ENCODE data around the gene CALHM6.

The CALHM6 gene

DNA sequence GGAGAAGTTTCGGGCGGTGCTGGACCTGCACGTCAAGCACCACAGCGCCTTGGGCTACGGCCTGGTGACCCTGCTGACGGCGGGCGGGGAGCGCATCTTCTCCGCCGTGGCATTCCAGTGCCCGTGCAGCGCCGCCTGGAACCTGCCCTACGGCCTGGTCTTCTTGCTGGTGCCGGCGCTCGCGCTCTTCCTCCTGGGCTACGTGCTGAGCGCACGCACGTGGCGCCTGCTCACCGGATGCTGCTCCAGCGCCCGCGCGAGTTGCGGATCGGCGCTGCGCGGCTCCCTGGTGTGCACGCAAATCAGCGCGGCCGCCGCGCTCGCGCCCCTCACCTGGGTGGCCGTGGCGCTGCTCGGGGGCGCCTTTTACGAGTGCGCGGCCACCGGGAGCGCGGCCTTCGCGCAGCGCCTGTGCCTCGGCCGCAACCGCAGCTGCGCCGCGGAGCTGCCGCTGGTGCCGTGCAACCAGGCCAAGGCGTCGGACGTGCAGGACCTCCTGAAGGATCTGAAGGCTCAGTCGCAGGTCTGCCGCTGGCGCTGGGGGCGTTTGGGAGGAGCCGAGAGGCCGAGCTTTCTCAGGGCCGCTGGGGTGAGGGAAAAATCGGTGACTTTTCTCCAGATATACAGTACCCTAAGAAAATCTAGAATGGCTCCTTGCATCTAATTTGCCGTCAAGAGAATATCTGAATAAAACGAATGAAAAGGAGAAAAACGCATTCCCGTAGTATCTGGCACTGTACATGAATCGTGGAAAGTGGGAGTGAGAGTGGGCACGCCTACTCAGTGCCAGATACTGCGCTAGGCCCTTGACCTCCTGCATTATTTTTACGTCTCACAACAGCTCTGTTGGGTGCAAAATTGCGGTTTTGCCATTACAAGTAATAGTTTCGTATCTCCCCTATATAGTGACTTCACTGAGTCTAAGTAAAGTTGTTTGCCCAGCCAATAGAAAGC lies 1.0 kb downstream of the CALHM6 start:
- Histone ChIP-seq H3K9ac (ENCODE audit: low read length) (peak overlapping the region; percentile 42), H3K27ac (ENCODE audit: low read length) (no peak overlapping the region), H3K4me3 (ENCODE audit: low read length) (peak overlapping the region; percentile 60)

DNA sequence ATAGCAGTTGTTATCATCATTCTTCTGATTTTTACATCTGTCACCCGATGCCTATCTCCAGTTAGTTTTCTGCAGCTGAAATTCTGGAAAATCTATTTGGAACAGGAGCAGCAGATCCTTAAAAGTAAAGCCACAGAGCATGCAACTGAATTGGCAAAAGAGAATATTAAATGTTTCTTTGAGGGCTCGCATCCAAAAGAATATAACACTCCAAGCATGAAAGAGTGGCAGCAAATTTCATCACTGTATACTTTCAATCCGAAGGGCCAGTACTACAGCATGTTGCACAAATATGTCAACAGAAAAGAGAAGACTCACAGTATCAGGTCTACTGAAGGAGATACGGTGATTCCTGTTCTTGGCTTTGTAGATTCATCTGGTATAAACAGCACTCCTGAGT lies 2.1 kb downstream of the CALHM6 start:
- Histone ChIP-seq H3K36me3 (ENCODE audit: control insufficient read depth, low read depth, low read length) (no peaks in the 10 kb centered on the region), H3K27me3 (ENCODE audit: control insufficient read depth, insufficient read depth, low read length) (peaks cover 48% of the 10 kb centered on the region), H3K4me3 (ENCODE audit: low read length) (no peak overlapping the region), H3K27ac (ENCODE audit: low read length) (no peak overlapping the region), H3K9me3 (ENCODE audit: control insufficient read depth, low read depth, low read length) (no peaks in the 10 kb centered on the region), H3K4me1 (ENCODE audit: control insufficient read depth, low read depth, low read length) (peaks cover 13% of the 10 kb centered on the region), H3K9ac (ENCODE audit: low read length) (no peak overlapping the region)

More for the DNA sequence above, 1.0 kb downstream of the CALHM6 start:
- H3K36me3 ChIP-seq (ENCODE audit: control insufficient read depth, low read depth, low read length): no peaks in the 10 kb centered on the region
- H3K4me1 ChIP-seq (ENCODE audit: control insufficient read depth, low read depth, low read length): peaks cover 13% of the 10 kb centered on the region
- H3K9me3 ChIP-seq (ENCODE audit: control insufficient read depth, low read depth, low read length): no peaks in the 10 kb centered on the region
- peaks cover 48% of the 10 kb centered on the region for H3K27me3 ChIP-seq (ENCODE audit: control insufficient read depth, insufficient read depth, low read length)

DNA sequence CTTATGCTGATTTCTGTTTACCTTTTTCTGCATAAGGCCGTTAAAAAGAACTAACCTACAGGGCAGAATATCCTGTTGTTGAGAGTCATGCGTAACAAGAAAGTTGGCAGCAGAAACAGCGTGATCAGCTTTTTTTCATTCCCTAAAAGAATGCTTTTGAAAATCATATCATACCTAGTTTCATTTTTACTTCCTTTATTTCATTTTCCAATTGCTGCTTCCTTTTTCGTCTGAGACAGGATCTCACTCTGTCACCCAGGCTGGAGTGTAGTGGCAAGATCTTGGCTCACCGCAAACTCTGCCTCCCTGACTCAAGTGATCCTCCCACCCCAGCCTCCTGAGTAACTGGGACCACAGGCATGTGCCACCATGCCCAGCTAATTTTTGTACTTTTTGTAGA lies 4.1 kb downstream of the CALHM6 start:
- H3K36me3 ChIP-seq (ENCODE audit: control insufficient read depth, low read depth, low read length): no peaks in the 10 kb centered on the region
- H3K27ac ChIP-seq (ENCODE audit: low read length): no peak overlapping the region
- no peaks in the 10 kb centered on the region for H3K9me3 ChIP-seq (ENCODE audit: control insufficient read depth, low read depth, low read length)
- H3K4me3 ChIP-seq (ENCODE audit: low read length): no peak overlapping the region
- peaks cover 13% of the 10 kb centered on the region for H3K4me1 ChIP-seq (ENCODE audit: control insufficient read depth, low read depth, low read length)
- H3K27me3 ChIP-seq (ENCODE audit: control insufficient read depth, insufficient read depth, low read length): peaks cover 39% of the 10 kb centered on the region
- H3K9ac ChIP-seq (ENCODE audit: low read length): no peak overlapping the region

- Histone ChIP-seq H3K27me3 (ENCODE audit: control insufficient read depth, insufficient read depth, low read length) (peaks cover 21% of the 10 kb centered on the region), H3K4me1 (ENCODE audit: control insufficient read depth, low read depth, low read length) (peaks cover 13% of the 10 kb centered on the region), H3K9me3 (ENCODE audit: control insufficient read depth, low read depth, low read length) (no peaks in the 10 kb centered on the region), H3K9ac (ENCODE audit: low read length) (no peak overlapping the region), H3K27ac (ENCODE audit: low read length) (no peak overlapping the region), H3K36me3 (ENCODE audit: control insufficient read depth, low read depth, low read length) (no peaks in the 10 kb centered on the region), H3K4me3 (ENCODE audit: low read length) (no peak overlapping the region)
Measured at GRCh38 chr6:116467096-116467495, 5.9 kb downstream of the CALHM6 start.

- H3K36me3 ChIP-seq (ENCODE audit: control insufficient read depth, low read depth, low read length): no peaks in the 10 kb centered on the region
- peaks cover 16% of the 10 kb centered on the region for H3K27me3 ChIP-seq (ENCODE audit: control insufficient read depth, insufficient read depth, low read length)
- no peak overlapping the region for H3K4me3 ChIP-seq (ENCODE audit: low read length)
- no peak overlapping the region for H3K27ac ChIP-seq (ENCODE audit: low read length)
- H3K4me1 ChIP-seq (ENCODE audit: control insufficient read depth, low read depth, low read length): peaks cover 11% of the 10 kb centered on the region
- H3K9ac ChIP-seq (ENCODE audit: low read length): no peak overlapping the region
- H3K9me3 ChIP-seq (ENCODE audit: control insufficient read depth, low read depth, low read length): no peaks in the 10 kb centered on the region
Measured at GRCh38 chr6:116467514-116467913, 6.3 kb downstream of the CALHM6 start.

- Histone ChIP-seq H3K36me3 (ENCODE audit: control insufficient read depth, low read depth, low read length) (no peaks in the 10 kb centered on the region), H3K4me1 (ENCODE audit: control insufficient read depth, low read depth, low read length) (peaks cover 8% of the 10 kb centered on the region), H3K4me3 (ENCODE audit: low read length) (no peak overlapping the region), H3K27me3 (ENCODE audit: control insufficient read depth, insufficient read depth, low read length) (peaks cover 9% of the 10 kb centered on the region), H3K9me3 (ENCODE audit: control insufficient read depth, low read depth, low read length) (no peaks in the 10 kb centered on the region), H3K27ac (ENCODE audit: low read length) (no peak overlapping the region), H3K9ac (ENCODE audit: low read length) (no peak overlapping the region)
Measured at GRCh38 chr6:116468293-116468692, 7.1 kb downstream of the CALHM6 start.

DNA sequence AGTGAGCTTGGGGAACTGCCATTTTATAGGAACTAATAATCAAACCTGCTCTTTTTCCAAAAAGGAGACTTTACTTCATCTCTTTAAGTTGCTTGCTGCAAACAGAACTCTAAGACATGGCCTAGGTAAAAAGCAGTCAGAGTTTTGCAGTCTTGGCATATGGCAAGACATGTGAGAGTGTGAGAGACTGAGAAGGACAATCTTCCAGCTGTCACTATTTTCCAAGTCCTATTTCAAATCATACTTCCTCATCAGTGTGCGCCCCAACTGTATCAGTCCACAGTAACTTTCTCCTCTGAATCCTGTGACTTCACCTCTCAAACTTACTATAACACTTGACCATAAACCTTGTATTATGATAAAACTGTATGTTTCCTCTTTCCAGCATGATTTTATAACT lies 10.4 kb downstream of the CALHM6 start:
- Histone ChIP-seq H3K36me3 (ENCODE audit: control insufficient read depth, low read depth, low read length) (no peaks in the 10 kb centered on the region), H3K4me1 (ENCODE audit: control insufficient read depth, low read depth, low read length) (no peaks in the 10 kb centered on the region), H3K9ac (ENCODE audit: low read length) (no peak overlapping the region), H3K4me3 (ENCODE audit: low read length) (no peak overlapping the region), H3K27me3 (ENCODE audit: control insufficient read depth, insufficient read depth, low read length) (no peaks in the 10 kb centered on the region), H3K27ac (ENCODE audit: low read length) (no peak overlapping the region), H3K9me3 (ENCODE audit: control insufficient read depth, low read depth, low read length) (no peaks in the 10 kb centered on the region)

DNA sequence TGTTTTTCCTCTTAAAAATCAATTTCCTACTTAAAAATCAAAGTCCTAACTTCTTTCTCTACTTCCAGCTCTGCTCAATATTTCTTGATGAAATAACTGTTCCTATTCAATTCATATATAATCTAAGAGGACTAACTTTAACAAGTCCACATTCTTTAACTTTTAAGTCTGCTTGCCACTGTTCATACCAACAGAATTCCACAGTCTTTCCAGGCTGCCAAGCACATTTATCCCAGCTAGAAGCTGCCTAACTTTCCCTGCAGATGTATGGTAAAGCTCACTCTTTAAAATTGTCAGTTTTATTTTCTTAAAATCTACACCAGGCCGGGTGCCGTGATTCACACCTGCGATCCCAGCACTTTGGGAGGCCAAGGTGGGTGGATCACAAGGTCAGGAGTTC lies 11.5 kb downstream of the CALHM6 start:
- Histone ChIP-seq H3K9me3 (ENCODE audit: control insufficient read depth, low read depth, low read length) (no peaks in the 10 kb centered on the region), H3K4me3 (ENCODE audit: low read length) (no peak overlapping the region), H3K9ac (ENCODE audit: low read length) (no peak overlapping the region), H3K4me1 (ENCODE audit: control insufficient read depth, low read depth, low read length) (no peaks in the 10 kb centered on the region), H3K27me3 (ENCODE audit: control insufficient read depth, insufficient read depth, low read length) (no peaks in the 10 kb centered on the region), H3K36me3 (ENCODE audit: control insufficient read depth, low read depth, low read length) (no peaks in the 10 kb centered on the region), H3K27ac (ENCODE audit: low read length) (no peak overlapping the region)

DNA sequence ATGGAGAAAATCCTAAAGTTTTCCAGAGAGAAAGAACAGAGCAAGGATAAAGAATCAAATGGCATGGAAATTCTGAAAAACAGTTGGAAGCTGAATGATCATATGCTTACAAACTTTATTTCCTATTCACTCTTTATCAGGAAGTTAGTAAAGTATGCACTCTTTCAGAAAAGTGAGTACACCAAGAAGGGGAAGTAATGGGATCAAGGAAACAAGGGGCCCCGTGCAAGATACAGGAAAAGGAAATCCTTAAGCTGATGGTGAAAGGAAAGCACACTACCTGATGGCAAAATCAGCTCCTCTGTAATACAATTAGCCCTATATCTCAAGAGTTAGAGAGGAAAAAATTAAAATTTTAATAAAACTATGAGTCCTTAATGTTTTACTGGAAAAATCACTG lies 14.0 kb downstream of the CALHM6 start:
- H3K9me3 ChIP-seq (ENCODE audit: control insufficient read depth, low read depth, low read length): no peaks in the 10 kb centered on the region
- H3K9ac ChIP-seq (ENCODE audit: low read length): no peak overlapping the region
- no peaks in the 10 kb centered on the region for H3K27me3 ChIP-seq (ENCODE audit: control insufficient read depth, insufficient read depth, low read length)
- H3K27ac ChIP-seq (ENCODE audit: low read length): no peak overlapping the region
- no peaks in the 10 kb centered on the region for H3K4me1 ChIP-seq (ENCODE audit: control insufficient read depth, low read depth, low read length)
- no peak overlapping the region for H3K4me3 ChIP-seq (ENCODE audit: low read length)
- no peaks in the 10 kb centered on the region for H3K36me3 ChIP-seq (ENCODE audit: control insufficient read depth, low read depth, low read length)

- Histone ChIP-seq H3K36me3 (ENCODE audit: control insufficient read depth, low read depth, low read length) (no peaks in the 10 kb centered on the region), H3K27ac (ENCODE audit: low read length) (no peak overlapping the region), H3K9me3 (ENCODE audit: control insufficient read depth, low read depth, low read length) (no peaks in the 10 kb centered on the region), H3K9ac (ENCODE audit: low read length) (no peak overlapping the region), H3K27me3 (ENCODE audit: control insufficient read depth, insufficient read depth, low read length) (no peaks in the 10 kb centered on the region), H3K4me3 (ENCODE audit: low read length) (no peak overlapping the region), H3K4me1 (ENCODE audit: control insufficient read depth, low read depth, low read length) (no peaks in the 10 kb centered on the region)
Measured at GRCh38 chr6:116476002-116476678, 15.0 kb downstream of the CALHM6 start.

GRCh38 chr6:116482780-116483179 lies 21.6 kb downstream of the CALHM6 start:
- no peaks in the 10 kb centered on the region for H3K27me3 ChIP-seq (ENCODE audit: control insufficient read depth, insufficient read depth, low read length)
- H3K4me3 ChIP-seq (ENCODE audit: low read length): no peak overlapping the region
- no peaks in the 10 kb centered on the region for H3K4me1 ChIP-seq (ENCODE audit: control insufficient read depth, low read depth, low read length)
- H3K9ac ChIP-seq (ENCODE audit: low read length): no peak overlapping the region
- no peak overlapping the region for H3K27ac ChIP-seq (ENCODE audit: low read length)
- H3K36me3 ChIP-seq (ENCODE audit: control insufficient read depth, low read depth, low read length): no peaks in the 10 kb centered on the region
- H3K9me3 ChIP-seq (ENCODE audit: control insufficient read depth, low read depth, low read length): no peaks in the 10 kb centered on the region
